Keratinocyte (primary cell): Measurements from ENCODE around the gene RBM47. TPM values are rescaled to one million over a fixed set of nuclear protein-coding genes. Genes with fewer than 3 reads are reported as not detected.
"Not testable (repeated sequence)": the region's sequence is repeated elsewhere in the genome, so short reads cannot be mapped to it uniquely, and the experiment has no call there.

Source experiments
- DNase-seq: peaks from one replicate; pipeline ENCODE4 v3.0.0-alpha.2; 2011; ENCODE audit warnings: low read depth, missing footprints, low spot score
- FAIRE-seq: peaks from 2 replicates; lab custom pipeline; 2011; peaks lifted over from hg19 to GRCh38; lab: Jason Lieb, UNC
- H2AFZ ChIP-seq: 2 replicates; pipeline ENCODE4 v1.6.0; 2012; ENCODE audit warnings: low read length, control low read depth, inconsistent platforms; ENCODE audit not compliant: control insufficient read depth
- H3K27ac ChIP-seq: 2 replicates; pipeline ENCODE4 v1.5.1; 2011; ENCODE audit warnings: low read length; ENCODE audit not compliant: control insufficient read depth, insufficient read depth
- H3K27me3 ChIP-seq: 3 replicates; pipeline ENCODE4 v1.6.0; 2011; ENCODE audit warnings: low read length; ENCODE audit not compliant: control insufficient read depth, insufficient read depth; ENCODE audit errors: extremely low read depth
- H3K36me3 ChIP-seq, 2 experiments: 2 replicates in 1 of 2; 3 replicates in 1 of 2; pipeline ENCODE4 v1.5.1; 2011; ENCODE audit warnings: low read length in 2 of 2, mild to moderate bottlenecking in 1 of 2; ENCODE audit not compliant: control insufficient read depth in 2 of 2, insufficient read depth in 2 of 2; ENCODE audit errors: extremely low read depth in 1 of 2
- H3K4me1 ChIP-seq: 3 replicates; pipeline ENCODE4 v1.5.1; 2011; ENCODE audit warnings: low read length; ENCODE audit not compliant: control insufficient read depth, insufficient read depth; ENCODE audit errors: extremely low read depth
- H3K4me2 ChIP-seq: 3 replicates; pipeline ENCODE4 v1.6.0; 2011; ENCODE audit warnings: low read depth, low read length; ENCODE audit not compliant: control insufficient read depth, insufficient read depth; ENCODE audit errors: extremely low read depth
- H3K4me3 ChIP-seq, 3 experiments: fragments of 200-600 bp in 1 of 3; sonication (generic) in 1 of 3; 2 replicates in 2 of 3; 3 replicates in 1 of 3; pipeline ENCODE4 v1.5.1; 2011 to 2016; ENCODE audit warnings: low read length in 3 of 3, mild to moderate bottlenecking in 3 of 3, control low read depth in 2 of 3, inconsistent platforms in 1 of 3, low read depth in 1 of 3, mixed read lengths in 1 of 3, mixed run types in 1 of 3, moderate library complexity in 1 of 3; ENCODE audit not compliant: control insufficient read depth in 2 of 3, insufficient read depth in 2 of 3; ENCODE audit errors: extremely low read depth in 1 of 3
- H3K79me2 ChIP-seq: 2 replicates; pipeline ENCODE4 v1.6.0; 2012; ENCODE audit warnings: low read length; ENCODE audit not compliant: control insufficient read depth, insufficient read depth
- H3K9ac ChIP-seq: 3 replicates; pipeline ENCODE4 v1.6.0; 2011; ENCODE audit warnings: low read length; ENCODE audit not compliant: control insufficient read depth, insufficient read depth; ENCODE audit errors: extremely low read depth
- H3K9me1 ChIP-seq: 3 replicates; pipeline ENCODE4 v1.6.0; 2011; ENCODE audit warnings: low read length; ENCODE audit not compliant: control insufficient read depth, insufficient read depth; ENCODE audit errors: extremely low read depth
- H3K9me3 ChIP-seq: 2 replicates; pipeline ENCODE4 v1.5.1; 2012; ENCODE audit warnings: low read depth, low read length; ENCODE audit not compliant: control insufficient read depth
- H4K20me1 ChIP-seq: 3 replicates; pipeline ENCODE4 v1.6.0; 2011; ENCODE audit warnings: low read length; ENCODE audit not compliant: control insufficient read depth, insufficient read depth; ENCODE audit errors: extremely low read depth
- CTCF ChIP-seq, 3 experiments: IDR thresholded peaks in 1 of 3; conservative IDR thresholded peaks in 1 of 3; optimal IDR thresholded peaks in 1 of 3; 2 replicates in 2 of 3; 3 replicates in 1 of 3; pipeline versions ENCODE3 to v1.5.1; 2011; ENCODE audit warnings: low read length in 3 of 3, mild to moderate bottlenecking in 3 of 3, moderate library complexity in 2 of 3, control low read depth in 1 of 3, inconsistent platforms in 1 of 3; ENCODE audit not compliant: insufficient read depth in 2 of 3; ENCODE audit errors: extremely low read depth in 1 of 3
- EZH2 ChIP-seq: IDR thresholded peaks from one replicate; pipeline ENCODE4 v1.6.1; 2012; ENCODE audit warnings: inconsistent platforms, mild to moderate bottlenecking, low read length, moderate library complexity
- dilution Hi-C: fragments of 300-500 bp; cut with MboI; formaldehyde crosslinking; loops from one replicate; pipeline ENCODE4 v1.7.0; 2020; ENCODE audit warnings: low sequenced_read_pairs; ENCODE audit not compliant: extremely low pct_ligation_motif_present
- polyA plus RNA-seq, 5 experiments: library from polyadenylated mRNA; depleted of rRNA in 3 of 5; stranded (reverse) in 3 of 5; stranded (forward) in 1 of 5; unstranded in 1 of 5; fragments of >200 nt; gene quantifications; 1 replicate in 1 of 5; 2 replicates in 3 of 5; 3 replicates in 1 of 5; pipeline versions ENCODE4 v1.2.1 to v1.2.3, GENCODE V29; 2011 to 2012; ENCODE audit warnings: missing spikeins in 2 of 5, low read depth in 1 of 5, low replicate concordance in 1 of 5

Gene RBM47
- polyA plus RNA-seq, 1 donor (not counting 4 experiments of a cell fraction or from before 2014, with no cell fraction given) = 6.9 TPM

- Histone ChIP-seq H3K9ac (no peak overlapping the region), H3K79me2 (no peaks in the 10 kb centered on the region), H4K20me1 (no peaks in the 10 kb centered on the region), H3K4me1 (peaks cover 11% of the 10 kb centered on the region), H3K9me1 (peaks cover 2% of the 10 kb centered on the region), H3K36me3 (no peaks in the 10 kb centered on the region), H3K27me3 (no peaks in the 10 kb centered on the region), H3K4me2 (no peak overlapping the region), H3K9me3 (no peaks in the 10 kb centered on the region), H3K27ac (no peak overlapping the region), H2AFZ (no peak overlapping the region), H3K4me3 (no peak overlapping the region)
- FAIRE-seq = no peak
- TF ChIP-seq EZH2 (no peak), CTCF (optimal IDR thresholded peaks at IDR 0.05 in 1 of 3, IDR thresholded peaks at IDR 0.05 in 1 of 3, conservative IDR thresholded peaks at IDR 0.05 in 1 of 3; ENCODE audit: extremely low read depth in 1 of 3, insufficient read depth in 2 of 3, low read length in 3 of 3) (no peak)
- dilution Hi-C loops = no loop called here
- no peak for DNase-seq
Measured at GRCh38 chr4:40521957-40522356, 107.7 kb downstream of the RBM47 start.

- dilution Hi-C loops = no loop called here
- Histone ChIP-seq H3K4me1 (peaks cover 1% of the 10 kb centered on the region), H3K9ac (no peak overlapping the region), H3K4me3 (no peak overlapping the region), H4K20me1 (no peaks in the 10 kb centered on the region), H3K36me3 (no peaks in the 10 kb centered on the region), H2AFZ (no peak overlapping the region), H3K27me3 (no peaks in the 10 kb centered on the region), H3K9me1 (no peaks in the 10 kb centered on the region), H3K9me3 (no peaks in the 10 kb centered on the region), H3K79me2 (no peaks in the 10 kb centered on the region), H3K27ac (no peak overlapping the region), H3K4me2 (no peak overlapping the region)
- no peak for FAIRE-seq
- TF ChIP-seq EZH2 = no peak
- TF ChIP-seq CTCF (optimal IDR thresholded peaks at IDR 0.05 in 1 of 3, IDR thresholded peaks at IDR 0.05 in 1 of 3, conservative IDR thresholded peaks at IDR 0.05 in 1 of 3; ENCODE audit: extremely low read depth in 1 of 3, insufficient read depth in 2 of 3, low read length in 3 of 3) = no peak
- DNase-seq = no peak
Measured at GRCh38 chr4:40520533-40520932, 109.1 kb downstream of the RBM47 start.

GRCh38 chr4:40517081-40517480 is 112.6 kb downstream of the RBM47 start:
- H4K20me1 ChIP-seq, H3K27ac ChIP-seq, H2AFZ ChIP-seq, H3K79me2 ChIP-seq, dilution Hi-C loops, H3K9ac ChIP-seq, H3K9me3 ChIP-seq, H3K4me2 ChIP-seq, H3K36me3 ChIP-seq, DNase-seq, H3K4me3 ChIP-seq, FAIRE-seq, H3K9me1 ChIP-seq, H3K27me3 ChIP-seq: not testable (repeated sequence)
- peaks cover 17% of the 10 kb centered on the region for H3K4me1 ChIP-seq
